HG03064 (cell line): ENCODE measurements around the gene RNF19B.
A peak's percentile ranks its signal among the peaks of the same experiment; 100 is the strongest.
"Not testable (repeated sequence)": the region's sequence is repeated elsewhere in the genome, so short reads cannot be mapped to it uniquely, and the experiment has no call there.

ENCODE experiments used
- ATAC-seq: cut with Tn5 transposase; IDR thresholded peaks from one replicate; pipeline ENCODE4 v1.9.1; 2021; ENCODE audit warnings: low read depth; ENCODE audit not compliant: unreplicated experiment

The RNF19B gene

DNA sequence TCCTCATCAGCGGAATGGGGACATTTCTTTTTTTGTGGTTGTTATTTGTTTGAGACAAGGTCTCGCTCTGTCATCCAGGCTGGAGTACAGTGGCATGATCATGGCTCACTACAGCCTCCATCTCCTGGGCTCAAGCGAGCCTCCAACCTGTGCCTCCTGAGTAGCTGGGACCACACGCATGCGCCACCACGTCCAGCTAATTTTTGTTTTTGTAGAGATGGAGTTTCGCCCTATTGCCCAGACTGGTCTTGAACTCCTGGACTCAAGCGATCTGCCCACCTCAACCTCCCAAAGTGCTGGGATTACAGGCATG lies 28.7 kb upstream of the RNF19B start:
- not testable (repeated sequence) for ATAC-seq

GRCh38 chr1:32992489-32993323 lies 28.1 kb upstream of the RNF19B start:
- peak; percentile 68 for ATAC-seq

DNA sequence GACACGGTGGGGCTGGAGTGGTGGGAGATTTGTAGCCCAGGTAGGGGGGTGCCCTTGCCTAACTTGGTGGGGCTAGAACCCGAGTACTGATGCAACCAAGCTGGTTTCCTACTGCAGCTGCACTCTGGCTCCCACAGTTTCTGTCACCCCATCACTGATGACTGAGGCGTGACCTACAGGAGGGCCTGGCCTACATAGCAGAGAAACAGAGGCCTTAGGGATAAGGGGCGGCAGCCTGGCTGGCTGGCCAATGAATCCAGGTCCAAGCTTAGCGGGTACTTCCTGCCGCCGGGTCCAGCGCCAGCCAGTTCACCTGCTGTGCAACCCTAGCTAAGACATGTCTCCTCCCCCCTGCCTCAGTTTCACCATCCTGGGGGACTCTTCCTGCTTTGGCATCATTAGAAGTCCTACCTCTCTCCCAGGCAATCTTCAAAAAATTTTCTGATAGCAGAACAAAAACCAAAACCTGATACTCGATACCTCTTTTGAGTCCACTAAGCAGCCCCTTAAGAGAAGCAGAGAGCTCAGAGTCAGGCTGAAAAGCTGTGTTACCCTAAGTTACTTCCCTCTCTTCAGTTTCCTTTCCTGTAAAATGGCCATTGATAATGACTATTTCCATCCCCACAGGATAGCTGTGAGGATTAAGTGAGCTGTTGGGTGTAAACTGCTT lies 27.3 kb upstream of the RNF19B start:
- ATAC-seq, result peak; percentile 34

GRCh38 chr1:32991386-32991785 lies 26.8 kb upstream of the RNF19B start:
- ATAC-seq, result no peak

GRCh38 chr1:32990887-32991286 lies 26.3 kb upstream of the RNF19B start:
- ATAC-seq, result no peak

DNA sequence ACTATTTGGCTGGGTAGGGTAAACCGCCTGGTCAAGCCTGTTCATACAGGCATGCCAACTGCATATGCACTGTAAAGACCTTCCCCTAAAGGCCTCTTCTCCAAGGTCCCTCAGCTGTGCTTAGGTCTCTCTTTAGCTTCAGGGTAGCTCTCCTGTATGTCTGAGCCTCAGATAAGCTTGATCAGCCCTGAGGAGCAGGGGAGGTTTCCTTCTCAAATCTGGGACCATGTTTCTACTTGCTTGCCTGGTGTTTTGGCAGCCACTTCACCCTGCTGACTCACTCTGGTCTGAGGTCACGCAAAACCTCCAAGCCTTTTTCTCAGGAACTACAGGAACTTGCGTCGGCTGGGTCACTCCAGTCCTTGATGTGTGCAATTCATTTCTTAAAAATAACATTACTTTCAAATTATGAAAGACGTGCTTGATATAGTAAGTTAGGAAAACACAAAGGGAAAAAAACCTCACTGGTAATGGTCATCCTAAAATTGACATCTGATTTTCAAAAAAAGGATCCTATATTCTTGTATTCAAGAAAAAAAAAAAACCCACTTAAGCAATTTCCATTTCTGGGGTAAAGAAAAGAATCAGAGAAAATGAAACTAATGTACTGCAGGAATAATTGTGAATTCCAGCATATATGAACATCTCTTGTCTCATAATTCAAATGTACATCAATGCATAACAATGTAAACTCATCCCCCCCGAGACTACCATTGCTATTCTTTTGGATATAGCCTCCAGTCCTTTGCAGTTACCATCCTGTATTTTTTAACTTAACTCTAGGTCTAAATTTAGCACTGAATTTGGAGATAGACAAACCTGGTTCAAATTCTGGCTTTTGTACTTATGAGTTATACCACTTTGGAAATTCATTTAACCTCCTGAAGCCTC lies 24.8 kb upstream of the RNF19B start:
- no peak for ATAC-seq

DNA sequence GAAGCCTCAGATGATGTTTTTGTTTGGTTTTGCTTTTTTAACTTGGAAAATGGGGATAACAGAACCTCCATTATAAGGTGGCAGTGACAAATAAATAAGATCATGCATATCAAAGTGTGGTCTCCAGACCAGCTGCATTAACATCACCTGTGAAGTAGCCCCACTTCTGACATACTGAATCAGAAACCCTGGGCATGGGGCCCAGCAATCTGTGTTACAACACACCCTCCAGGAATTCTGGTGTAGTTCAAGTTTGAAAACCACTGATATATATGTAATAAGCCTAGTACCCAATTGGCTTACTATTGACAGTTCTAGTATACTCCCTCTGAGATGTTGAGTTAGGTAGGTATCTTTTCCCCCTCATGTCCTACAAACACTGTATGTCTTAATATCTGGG lies 24.1 kb upstream of the RNF19B start:
- ATAC-seq, result no peak

DNA sequence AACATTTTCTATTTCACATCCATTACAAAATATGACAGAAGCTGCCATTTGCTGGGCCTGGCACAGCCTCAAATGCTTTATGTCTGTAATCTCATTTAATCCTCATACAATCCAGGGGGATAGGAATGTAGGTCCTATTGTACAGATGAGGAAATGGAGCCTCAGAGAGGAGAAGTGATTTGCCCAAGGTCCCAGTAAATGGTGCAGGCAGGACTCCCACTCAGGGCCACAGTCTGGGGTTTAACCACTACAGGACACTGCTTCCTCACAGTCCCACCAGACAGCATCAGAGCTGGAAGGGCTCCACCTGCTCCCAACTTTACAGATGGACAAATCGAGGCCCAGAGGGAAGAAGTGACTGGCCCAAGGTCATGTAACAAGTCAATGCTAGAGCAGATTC lies 20.6 kb upstream of the RNF19B start:
- no peak for ATAC-seq

GRCh38 chr1:32984455-32985171 lies 20.0 kb upstream of the RNF19B start:
- ATAC-seq, result no peak

DNA sequence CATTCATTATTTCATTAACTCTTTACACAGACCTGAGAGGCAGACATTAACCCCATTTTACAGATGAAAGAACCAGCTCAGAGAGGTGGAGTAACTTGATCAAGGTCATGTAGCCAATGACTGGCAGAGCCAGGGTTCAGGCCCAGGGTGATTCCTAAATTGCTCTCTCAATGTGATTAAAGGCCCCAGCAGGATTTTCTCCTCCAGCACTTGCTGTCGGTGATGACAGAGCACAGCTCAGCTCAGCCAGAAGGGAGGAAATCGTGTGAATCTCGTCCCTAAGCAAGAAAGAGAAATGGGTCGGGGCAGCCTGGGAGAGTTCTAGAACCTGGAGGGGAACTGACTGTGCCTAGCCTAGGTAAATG lies 19.5 kb upstream of the RNF19B start:
- ATAC-seq, result no peak

DNA sequence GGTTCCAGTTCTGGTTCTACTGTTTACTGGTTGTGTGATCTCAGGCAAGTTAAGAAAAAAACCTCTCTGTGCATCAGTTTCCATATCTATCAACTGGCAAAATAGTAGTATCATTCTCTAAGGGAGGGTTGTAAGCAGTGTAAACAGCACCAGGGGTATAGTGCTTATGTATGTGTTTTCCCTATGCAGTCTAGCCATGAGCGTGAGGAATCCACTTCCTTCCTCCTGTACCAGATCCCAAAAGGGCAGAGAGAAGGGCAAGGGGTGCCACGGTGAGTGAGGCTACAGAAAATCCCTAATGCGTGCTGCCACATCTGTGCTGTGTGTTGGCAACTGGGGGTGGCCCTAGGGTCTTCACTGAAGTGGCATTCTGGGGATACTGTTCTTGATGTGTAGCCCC lies 18.4 kb upstream of the RNF19B start:
- no peak for ATAC-seq

DNA sequence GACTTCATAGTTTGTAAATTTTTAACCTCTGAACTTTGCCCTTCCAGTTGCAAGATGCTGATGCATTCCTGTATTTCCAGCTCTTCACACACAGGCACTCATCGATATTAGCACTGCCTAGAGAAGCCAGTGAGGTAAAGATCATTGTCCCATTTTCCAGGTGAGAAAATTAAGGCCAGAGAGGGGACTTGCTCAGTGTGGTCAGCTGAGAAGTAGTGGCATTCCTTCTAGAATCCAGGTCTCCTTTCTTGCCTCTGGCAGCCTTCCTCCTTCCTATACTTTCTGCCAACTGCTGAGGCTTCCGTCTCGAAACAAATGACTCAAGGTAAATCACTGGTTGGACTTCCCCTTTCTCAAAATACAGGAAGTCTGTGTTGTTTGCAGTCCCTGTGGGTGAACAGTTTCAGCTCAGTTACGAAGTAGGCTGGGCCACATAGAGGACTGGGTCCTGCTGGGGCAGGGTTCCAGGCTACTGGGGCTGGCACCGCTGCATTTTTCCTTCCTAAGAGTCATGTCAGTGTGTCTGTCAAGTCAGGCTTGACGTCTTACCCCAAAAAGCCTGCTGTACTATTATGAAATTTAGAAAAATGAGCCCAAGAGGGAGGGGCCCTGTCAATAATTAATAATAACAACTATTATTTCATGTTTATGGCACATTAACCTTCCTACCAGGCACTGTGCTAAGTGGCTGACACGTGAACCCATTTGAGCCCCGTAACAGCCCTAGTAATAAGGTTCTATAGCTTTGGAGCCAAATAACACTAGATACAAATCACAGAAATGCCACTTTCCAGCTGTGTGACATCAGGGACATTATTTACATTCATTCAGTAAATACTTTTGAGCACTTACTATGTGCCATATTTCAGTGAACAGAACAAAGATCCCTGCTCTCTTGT lies 16.6 kb upstream of the RNF19B start:
- ATAC-seq, result peak; percentile 84

DNA sequence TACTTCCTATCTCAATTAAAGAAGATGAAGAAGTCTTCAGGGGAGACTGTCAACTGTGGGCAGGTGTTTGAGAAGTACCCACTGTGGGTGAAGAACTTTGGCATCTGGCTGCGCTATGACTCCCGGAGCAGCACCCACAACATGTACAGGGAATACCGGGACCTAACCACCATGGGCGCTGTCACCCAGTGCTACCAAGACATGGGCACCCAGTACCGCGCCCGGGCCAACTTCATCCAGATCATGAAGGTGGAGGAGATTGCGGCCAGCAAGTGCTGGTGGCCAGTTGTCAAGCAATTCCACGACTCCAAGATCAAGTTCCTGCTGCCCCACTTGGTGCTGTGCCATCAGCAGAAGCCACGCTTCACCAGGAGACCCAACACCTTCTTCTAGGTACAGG lies 15.5 kb upstream of the RNF19B start:
- ATAC-seq, result no peak

- no peak for ATAC-seq
Measured at GRCh38 chr1:32978854-32979253, 14.2 kb upstream of the RNF19B start.

DNA sequence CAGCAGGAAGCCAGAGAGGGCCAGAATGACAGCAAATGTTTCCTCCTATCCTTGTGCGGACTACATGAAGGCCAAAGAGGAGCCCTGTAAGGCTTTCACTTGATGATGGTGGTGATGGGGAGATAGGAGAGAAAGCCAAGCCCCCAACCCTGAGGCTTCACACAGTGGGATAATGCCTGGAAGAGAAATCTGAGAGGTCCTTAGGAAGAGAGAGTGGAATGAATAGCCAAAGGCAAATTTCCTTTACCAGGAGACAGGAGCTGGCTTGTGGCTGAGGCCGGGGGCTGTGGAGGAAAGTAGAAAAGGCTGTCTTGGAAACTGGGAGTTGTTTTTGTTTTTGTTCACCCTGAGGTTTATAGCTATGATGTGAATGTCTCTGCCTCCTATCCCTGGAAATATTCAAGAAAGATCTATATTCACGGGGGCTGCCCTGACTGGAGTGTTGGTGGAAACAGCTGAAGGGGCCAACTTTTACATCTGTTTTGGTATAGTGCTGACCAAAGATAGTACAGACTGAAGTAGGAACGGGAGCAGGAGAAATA lies 13.0 kb upstream of the RNF19B start:
- no peak for ATAC-seq

- ATAC-seq, result not testable (repeated sequence)
Measured at GRCh38 chr1:32975055-32975454, 10.4 kb upstream of the RNF19B start.

- not testable (repeated sequence) for ATAC-seq
Measured at GRCh38 chr1:32973458-32973857, 8.8 kb upstream of the RNF19B start.

DNA sequence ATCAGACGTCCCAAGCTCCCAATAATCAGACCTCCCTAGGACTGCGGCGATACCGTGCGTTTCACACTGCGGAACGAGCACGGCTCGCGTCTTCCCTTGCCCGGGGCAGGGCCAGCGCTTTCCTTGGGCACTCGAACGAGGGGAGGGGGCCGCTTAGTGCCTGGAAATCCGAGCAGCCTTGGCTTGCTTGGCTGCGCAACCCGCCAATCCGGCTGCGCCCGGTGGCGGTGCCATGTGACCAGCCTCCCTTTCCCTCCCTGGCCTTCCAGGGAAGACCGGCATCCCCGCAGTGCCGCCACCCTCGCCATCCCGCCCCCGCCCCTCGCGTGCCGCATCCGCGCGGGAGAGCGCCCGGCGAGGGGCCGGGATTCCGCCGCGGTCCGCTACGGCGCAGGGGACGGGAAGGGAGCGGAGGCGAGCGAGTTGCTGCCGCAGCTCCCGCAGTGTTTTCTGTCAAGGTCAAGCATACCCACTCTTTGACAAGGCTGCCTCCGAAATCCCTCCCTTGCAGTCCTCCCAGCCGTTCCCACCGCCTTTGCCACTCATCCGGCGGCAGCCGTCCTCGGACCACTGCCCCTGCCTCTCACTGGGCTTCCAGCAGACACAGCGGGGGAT lies 8.3 kb upstream of the RNF19B start:
- no peak for ATAC-seq

GRCh38 chr1:32971576-32971975 lies 7.0 kb upstream of the RNF19B start:
- no peak for ATAC-seq
